PC-9 (cell line): ENCODE results near the gene ANKRD6. TPM values are rescaled to one million over a fixed set of nuclear protein-coding genes. Genes with fewer than 3 reads are reported as not detected.

Experiments
- BruUV-seq: library from RNA; stranded (reverse); fragments of 400-500 nt; replicated peaks from 2 replicates; lab custom pipeline; 2021; lab: Mats Ljungman, UMichigan
- CTCF ChIA-PET: fragments of 300-600 bp; sonication (Branson Sonifier 250); formaldehyde crosslinking; loops from one replicate; lab custom pipeline; 2022; ENCODE audit warnings: antibody characterized with exemption; lab: Charles Lee
- POLR2A ChIA-PET: fragments of 300-600 bp; sonication (Branson Sonifier 250); formaldehyde crosslinking; loops from one replicate; lab custom pipeline; 2022; ENCODE audit warnings: antibody characterized with exemption; ENCODE audit not compliant: unreplicated experiment; lab: Charles Lee
- DNase-seq, 2 experiments: peaks; one replicate each; pipeline versions ENCODE4 v3.0.0 to v3.0.0-alpha.2; 2015 to 2022; ENCODE audit warnings: mixed read lengths in 1 of 2
- H2AFZ ChIP-seq: fragments of 200-600 bp; sonication (generic); 2 replicates; pipeline ENCODE4 v1.8.1; 2017; ENCODE audit warnings: antibody characterized with exemption
- H3F3A ChIP-seq: fragments of 200-600 bp; sonication (generic); 2 replicates; pipeline ENCODE4 v1.8.1; 2017; ENCODE audit warnings: antibody characterized with exemption, mild to moderate bottlenecking, low read depth; ENCODE audit not compliant: insufficient read depth
- H3K27ac ChIP-seq: fragments of 200-600 bp; sonication (generic); 2 replicates; pipeline ENCODE4 v1.6.1; 2016; ENCODE audit warnings: mixed run types
- H3K27me3 ChIP-seq: fragments of 200-600 bp; sonication (generic); 2 replicates; pipeline ENCODE4 v1.6.1; 2016; ENCODE audit warnings: low read depth, mixed run types; ENCODE audit not compliant: insufficient read depth
- H3K36me3 ChIP-seq: fragments of 200-600 bp; sonication (generic); 2 replicates; pipeline ENCODE4 v1.6.1; 2016; ENCODE audit warnings: low read depth, mixed run types
- H3K4me1 ChIP-seq: fragments of 200-600 bp; sonication (generic); replicated peaks from 2 replicates; pipeline ENCODE4 v1.6.1; 2016; ENCODE audit warnings: mixed run types; ENCODE audit not compliant: insufficient read depth
- H3K4me2 ChIP-seq: fragments of 200-600 bp; sonication (generic); 2 replicates; pipeline ENCODE4 v1.6.1; 2017; ENCODE audit warnings: mixed run types
- H3K4me3 ChIP-seq: fragments of 200-600 bp; sonication (generic); 2 replicates; pipeline ENCODE4 v1.6.1; 2016; ENCODE audit warnings: mixed run types
- H3K79me2 ChIP-seq: fragments of 200-600 bp; sonication (generic); 2 replicates; pipeline ENCODE4 v1.6.1; 2017; ENCODE audit warnings: low read depth, mixed run types
- H3K9me2 ChIP-seq: fragments of 200-600 bp; sonication (generic); 2 replicates; pipeline ENCODE4 v1.8.1; 2017; ENCODE audit warnings: mild to moderate bottlenecking; ENCODE audit not compliant: insufficient read depth
- H3K9me3 ChIP-seq: fragments of 200-600 bp; sonication (generic); 2 replicates; pipeline ENCODE4 v1.8.1; 2016; ENCODE audit warnings: low read depth; ENCODE audit not compliant: insufficient read depth
- H4K20me1 ChIP-seq: fragments of 200-600 bp; sonication (generic); 2 replicates; pipeline ENCODE4 v1.8.1; 2017; ENCODE audit not compliant: insufficient read depth
- CTCF ChIP-seq: fragments of 200-600 bp; sonication (generic); conservative IDR thresholded peaks from 2 replicates; pipeline ENCODE4 v1.6.1; 2017; ENCODE audit warnings: mixed run types, antibody characterized with exemption, mild to moderate bottlenecking, moderate library complexity
- EZH2 ChIP-seq: fragments of 200-600 bp; sonication (generic); IDR thresholded peaks from 2 replicates; pipeline ENCODE4 v1.8.0; 2017; ENCODE audit warnings: antibody characterized with exemption, low read depth
- intact Hi-C: fragments of 100-400 bp; cut with micrococcal nuclease; formaldehyde crosslinking; loops from one replicate; pipeline ENCODE4 v1.10.0; 2022; ENCODE audit not compliant: unreplicated experiment
- total RNA-seq: library from RNA; stranded (reverse); gene quantifications from 2 replicates; pipeline ENCODE4 v1.2.3, GENCODE V29; 2021

The ANKRD6 gene
- total RNA-seq, 1 experiment from 2014 or later: 1.8 TPM

- Histone ChIP-seq H3K4me3 (no peak overlapping the region), H3K27ac (no peak overlapping the region), H3K27me3 (no peaks in the 10 kb centered on the region), H3K36me3 (no peaks in the 10 kb centered on the region), H3K79me2 (no peaks in the 10 kb centered on the region), H2AFZ (no peak overlapping the region), H3K4me1 (no peaks in the 10 kb centered on the region), H3F3A (no peaks in the 10 kb centered on the region), H4K20me1 (no peaks in the 10 kb centered on the region), H3K4me2 (no peak overlapping the region), H3K9me2 (no peaks in the 10 kb centered on the region), H3K9me3 (no peaks in the 10 kb centered on the region)
- no TSS peak for BruUV-seq
- POLR2A ChIA-PET: no interaction called here
- intact Hi-C loops: no loop called here
- CTCF ChIA-PET: no interaction called here
- DNase-seq: no peak
- TF ChIP-seq CTCF (no peak), EZH2 (no peak)
Observed at GRCh38 chr6:89452281-89452680, 19.3 kb downstream of the ANKRD6 start.

- no peak for TF ChIP-seq EZH2
- no peak for TF ChIP-seq CTCF
- Histone ChIP-seq H3K27ac (no peak overlapping the region), H3F3A (no peaks in the 10 kb centered on the region), H3K9me3 (no peaks in the 10 kb centered on the region), H3K4me3 (no peak overlapping the region), H4K20me1 (no peaks in the 10 kb centered on the region), H3K36me3 (no peaks in the 10 kb centered on the region), H3K4me2 (no peak overlapping the region), H3K4me1 (no peaks in the 10 kb centered on the region), H2AFZ (no peak overlapping the region), H3K79me2 (no peaks in the 10 kb centered on the region), H3K9me2 (no peaks in the 10 kb centered on the region), H3K27me3 (no peaks in the 10 kb centered on the region)
- intact Hi-C loops: no loop called here
- ChIA-PET POLR2A (no interaction called here), CTCF (no interaction called here)
- DNase-seq: no peak
- no TSS peak for BruUV-seq
Observed at GRCh38 chr6:89454300-89454699, 21.3 kb downstream of the ANKRD6 start.

- no peak for DNase-seq
- no peaks in the 10 kb centered on the region for H3K4me1 ChIP-seq
- intact Hi-C loops: no loop called here
- no peaks in the 10 kb centered on the region for H3K36me3 ChIP-seq
- H2AFZ ChIP-seq: no peak overlapping the region
- ChIA-PET POLR2A (interaction anchor here (0.6 kb wide), 1 partner anchor 216 kb away, joined by 3 read pairs; no protein-coding TSS in a partner anchor), CTCF (no interaction called here)
- no peaks in the 10 kb centered on the region for H3F3A ChIP-seq
- H3K4me3 ChIP-seq: no peak overlapping the region
- no peaks in the 10 kb centered on the region for H3K9me3 ChIP-seq
- no peaks in the 10 kb centered on the region for H3K27me3 ChIP-seq
- no TSS peak for BruUV-seq
- no peaks in the 10 kb centered on the region for H4K20me1 ChIP-seq
- no peaks in the 10 kb centered on the region for H3K9me2 ChIP-seq
- H3K79me2 ChIP-seq: no peaks in the 10 kb centered on the region
- H3K27ac ChIP-seq: no peak overlapping the region
- no peak overlapping the region for H3K4me2 ChIP-seq
- TF ChIP-seq CTCF (no peak), EZH2 (no peak)
Observed at GRCh38 chr6:89458704-89459103, 25.8 kb downstream of the ANKRD6 start.
